Activated naive CD4-positive, alpha-beta T cell treated with anti-CD3 and anti-CD28 coated beads, Interleukin-2, amount 50 U/mL, for 24 hours (primary cell): ENCODE results near the gene SORL1.

Experiments
- H3K27ac Mint-ChIP-seq: one replicate; pipeline ENCODE4 v1.8.0; 2021; ENCODE audit warnings: mild to moderate bottlenecking, mixed read lengths
- H3K27me3 Mint-ChIP-seq: one replicate; pipeline ENCODE4 v1.8.0; 2021; ENCODE audit warnings: mixed read lengths
- H3K36me3 Mint-ChIP-seq: one replicate; pipeline ENCODE4 v1.8.0; 2021; ENCODE audit warnings: mixed read lengths
- H3K4me1 Mint-ChIP-seq: one replicate; pipeline ENCODE4 v1.8.0; 2021; ENCODE audit warnings: mixed read lengths
- H3K4me3 Mint-ChIP-seq: one replicate; pipeline ENCODE4 v1.8.0; 2021; ENCODE audit warnings: mild to moderate bottlenecking, mixed read lengths
- H3K9me3 Mint-ChIP-seq: one replicate; pipeline ENCODE4 v1.8.0; 2021; ENCODE audit warnings: mixed read lengths

The SORL1 gene

DNA sequence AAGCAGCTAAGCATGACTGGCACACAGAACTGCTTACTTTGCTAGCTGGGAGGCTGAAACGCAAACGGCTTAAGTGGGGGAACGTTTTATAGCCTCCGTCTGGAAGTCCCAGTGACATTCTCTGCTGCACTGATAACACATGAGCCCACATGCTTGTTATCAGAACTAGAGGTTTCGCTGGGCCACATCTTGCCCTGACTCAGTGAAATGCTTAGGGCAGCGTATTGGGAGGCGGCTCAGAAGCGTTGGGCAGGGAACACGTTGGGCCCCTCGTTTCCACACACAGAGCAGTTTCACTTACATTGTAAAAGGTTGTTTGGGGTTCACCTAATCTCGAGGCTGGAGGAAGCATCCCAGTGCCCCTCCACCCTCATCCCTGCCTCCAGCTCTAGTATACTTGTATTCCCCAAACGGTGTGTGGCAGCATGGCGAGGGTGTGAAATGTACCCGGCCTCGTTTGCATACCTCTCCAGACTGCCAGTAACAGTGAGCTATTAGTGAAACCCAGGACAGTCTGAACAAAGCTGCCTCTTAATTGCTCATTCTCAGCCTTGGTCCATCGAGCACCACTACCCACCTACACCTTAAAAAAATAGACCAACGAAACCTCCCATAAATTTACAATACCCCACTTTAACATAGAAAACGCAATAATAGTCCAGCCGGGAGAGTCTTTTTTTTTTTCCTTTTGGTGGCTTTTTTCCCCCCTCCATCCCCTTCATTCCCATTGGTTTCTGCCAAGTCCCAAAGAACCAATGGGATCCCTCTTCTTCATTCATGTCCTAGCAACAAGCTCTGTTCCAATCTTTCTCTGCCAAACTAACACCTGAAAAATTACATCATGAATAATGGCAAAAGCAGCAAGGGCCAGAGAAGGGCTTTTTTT lies 219.4 kb downstream of the SORL1 start:
- Mint-ChIP-seq H3K27me3 (no peaks in the 10 kb centered on the region), H3K36me3 (no peaks in the 10 kb centered on the region), H3K4me1 (no peaks in the 10 kb centered on the region), H3K9me3 (no peaks in the 10 kb centered on the region), H3K4me3 (no peak overlapping the region), H3K27ac (no peak overlapping the region)

GRCh38 chr11:121672630-121673487 lies 220.7 kb downstream of the SORL1 start:
- Mint-ChIP-seq H3K36me3 (no peaks in the 10 kb centered on the region), H3K27me3 (no peaks in the 10 kb centered on the region), H3K4me1 (no peaks in the 10 kb centered on the region), H3K4me3 (no peak overlapping the region), H3K27ac (no peak overlapping the region), H3K9me3 (no peaks in the 10 kb centered on the region)

- Mint-ChIP-seq H3K4me1 (no peaks in the 10 kb centered on the region), H3K36me3 (peaks cover 5% of the 10 kb centered on the region), H3K27ac (no peak overlapping the region), H3K9me3 (no peaks in the 10 kb centered on the region), H3K27me3 (peaks cover 3% of the 10 kb centered on the region), H3K4me3 (no peak overlapping the region)
Measured at GRCh38 chr11:121681550-121682268, 229.6 kb downstream of the SORL1 start.
